ENCODE results near the gene DENND1A. TPM values are rescaled to one million over a fixed set of nuclear protein-coding genes. Genes with fewer than 3 reads are reported as not detected.
A peak's percentile ranks its signal among the peaks of the same experiment; 100 is the strongest.

DENND1A gene
- total RNA-seq, 1 donor from 2014 or later = 48.1 TPM

DNA sequence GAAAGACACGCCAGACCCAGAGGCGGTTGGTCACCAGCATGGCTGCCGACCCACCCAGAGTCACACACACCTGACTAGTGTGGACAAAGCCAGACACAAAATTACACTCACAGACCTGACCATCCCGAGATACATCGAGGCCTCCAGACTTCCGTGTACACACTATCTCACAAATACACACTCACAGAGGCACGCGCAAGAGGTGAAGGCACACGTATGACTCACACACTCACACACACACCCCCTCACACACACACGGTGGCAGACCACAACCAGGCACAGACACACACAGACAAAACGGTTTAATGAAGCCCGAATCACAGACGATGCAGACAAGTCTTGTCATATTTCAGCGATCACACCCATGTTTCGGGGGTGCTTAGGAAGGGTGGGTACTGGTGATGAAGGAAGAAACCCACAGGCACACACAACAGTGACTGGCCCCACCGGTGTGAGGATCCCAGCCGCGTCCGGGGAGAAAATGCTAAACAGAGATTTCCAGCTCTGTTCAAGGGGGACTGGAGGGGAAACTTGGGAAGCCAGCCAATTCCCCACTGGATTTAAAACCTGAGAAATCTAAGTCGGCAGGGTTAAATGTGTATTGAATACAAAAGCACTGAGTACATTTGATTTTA, 522.6 kb downstream of the DENND1A start:
- peaks cover 49% of the 10 kb centered on the region for H4K20me1 ChIP-seq (ENCODE audit: low read depth)
- H3K9me3 ChIP-seq (ENCODE audit: low read depth) = no peaks in the 10 kb centered on the region
- Mint-ChIP-seq H3K4me1 (peaks cover 52% of the 10 kb centered on the region), H3K4me3 (no peak overlapping the region), H3K27ac (peak overlapping the region; percentile 34), H3K36me3 (no peaks in the 10 kb centered on the region), H3K27me3 (ENCODE audit: insufficient read depth, low read depth) (peaks cover under 1% of the 10 kb centered on the region), H3K9me3 (no peaks in the 10 kb centered on the region)
- DNase-seq (ENCODE audit: low spot score) = no peak
- TF ChIP-seq EZH2phosphoT487 (IDR thresholded peaks at IDR 0.05) (no peak), EZH2 (IDR thresholded peaks at IDR 0.05) (no peak)
- TF ChIP-seq, protein P1, sequence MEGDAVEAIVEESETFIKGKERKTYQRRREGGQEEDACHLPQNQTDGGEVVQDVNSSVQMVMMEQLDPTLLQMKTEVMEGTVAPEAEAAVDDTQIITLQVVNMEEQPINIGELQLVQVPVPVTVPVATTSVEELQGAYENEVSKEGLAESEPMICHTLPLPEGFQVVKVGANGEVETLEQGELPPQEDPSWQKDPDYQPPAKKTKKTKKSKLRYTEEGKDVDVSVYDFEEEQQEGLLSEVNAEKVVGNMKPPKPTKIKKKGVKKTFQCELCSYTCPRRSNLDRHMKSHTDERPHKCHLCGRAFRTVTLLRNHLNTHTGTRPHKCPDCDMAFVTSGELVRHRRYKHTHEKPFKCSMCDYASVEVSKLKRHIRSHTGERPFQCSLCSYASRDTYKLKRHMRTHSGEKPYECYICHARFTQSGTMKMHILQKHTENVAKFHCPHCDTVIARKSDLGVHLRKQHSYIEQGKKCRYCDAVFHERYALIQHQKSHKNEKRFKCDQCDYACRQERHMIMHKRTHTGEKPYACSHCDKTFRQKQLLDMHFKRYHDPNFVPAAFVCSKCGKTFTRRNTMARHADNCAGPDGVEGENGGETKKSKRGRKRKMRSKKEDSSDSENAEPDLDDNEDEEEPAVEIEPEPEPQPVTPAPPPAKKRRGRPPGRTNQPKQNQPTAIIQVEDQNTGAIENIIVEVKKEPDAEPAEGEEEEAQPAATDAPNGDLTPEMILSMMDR (IDR thresholded peaks at IDR 0.05) = no peak
- H2AFZ ChIP-seq (replicated peaks) = no peak overlapping the region
- H3K27ac ChIP-seq = no peak overlapping the region
- peaks cover 28% of the 10 kb centered on the region for H3F3A ChIP-seq (ENCODE audit: low read depth)
- no peak overlapping the region for H3K9ac ChIP-seq
- H3K36me3 ChIP-seq = no peaks in the 10 kb centered on the region
- no peak overlapping the region for H3K4me3 ChIP-seq
- no peaks in the 10 kb centered on the region for H3K79me2 ChIP-seq (ENCODE audit: low read depth)
- peak overlapping the region; percentile 48 for H3K4me2 ChIP-seq
- peaks cover 48% of the 10 kb centered on the region for H3K4me1 ChIP-seq
- H3K27me3 ChIP-seq = peaks cover 7% of the 10 kb centered on the region

DNA sequence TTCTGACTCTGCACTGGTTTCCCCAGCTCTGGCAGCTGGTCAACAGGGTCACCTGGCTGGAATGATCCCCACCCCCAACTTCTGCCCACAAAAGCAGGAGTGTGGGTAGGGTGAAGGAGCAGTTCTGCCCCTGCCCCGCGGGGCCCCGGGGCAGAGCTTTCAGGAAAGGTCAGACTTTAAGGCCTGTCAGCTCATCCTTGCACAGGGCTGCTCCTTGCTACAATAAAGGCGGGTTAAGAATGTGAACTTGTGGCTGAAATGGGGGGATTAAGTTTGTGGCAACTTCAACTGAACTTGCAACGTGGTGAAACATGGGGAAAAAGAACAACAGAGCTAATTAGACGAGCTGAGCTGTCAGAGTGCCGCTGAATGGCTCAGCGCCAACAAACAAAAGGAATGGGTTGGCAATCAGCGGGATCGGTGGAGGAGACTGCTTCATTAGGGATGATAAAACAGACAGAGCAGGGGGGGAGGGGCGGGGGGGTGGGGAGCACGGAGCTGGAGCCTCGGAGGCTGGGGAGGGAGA, 523.2 kb downstream of the DENND1A start:
- H3K4me3 ChIP-seq = no peak overlapping the region
- Mint-ChIP-seq H3K4me1 (peaks cover 58% of the 10 kb centered on the region), H3K36me3 (no peaks in the 10 kb centered on the region), H3K4me3 (peak overlapping the region; percentile 33), H3K9me3 (no peaks in the 10 kb centered on the region), H3K27me3 (ENCODE audit: insufficient read depth, low read depth) (no peaks in the 10 kb centered on the region), H3K27ac (peak overlapping the region; percentile 71)
- no peaks in the 10 kb centered on the region for H3K79me2 ChIP-seq (ENCODE audit: low read depth)
- peaks cover 31% of the 10 kb centered on the region for H3F3A ChIP-seq (ENCODE audit: low read depth)
- peak overlapping the region; percentile 48 for H3K4me2 ChIP-seq
- H3K4me1 ChIP-seq = peaks cover 53% of the 10 kb centered on the region
- no peaks in the 10 kb centered on the region for H3K9me3 ChIP-seq (ENCODE audit: low read depth)
- no peak overlapping the region for H3K27ac ChIP-seq
- H3K9ac ChIP-seq = no peak overlapping the region
- no peak overlapping the region for H2AFZ ChIP-seq (replicated peaks)
- H4K20me1 ChIP-seq (ENCODE audit: low read depth) = peaks cover 50% of the 10 kb centered on the region
- H3K36me3 ChIP-seq = no peaks in the 10 kb centered on the region
- peak; percentile 74 for DNase-seq (ENCODE audit: low spot score)
- TF ChIP-seq, protein P1 (IDR thresholded peaks at IDR 0.05) = no peak
- no peak for TF ChIP-seq EZH2 (IDR thresholded peaks at IDR 0.05)
- no peak for TF ChIP-seq EZH2phosphoT487 (IDR thresholded peaks at IDR 0.05)
- H3K27me3 ChIP-seq = peaks cover 7% of the 10 kb centered on the region

DNA sequence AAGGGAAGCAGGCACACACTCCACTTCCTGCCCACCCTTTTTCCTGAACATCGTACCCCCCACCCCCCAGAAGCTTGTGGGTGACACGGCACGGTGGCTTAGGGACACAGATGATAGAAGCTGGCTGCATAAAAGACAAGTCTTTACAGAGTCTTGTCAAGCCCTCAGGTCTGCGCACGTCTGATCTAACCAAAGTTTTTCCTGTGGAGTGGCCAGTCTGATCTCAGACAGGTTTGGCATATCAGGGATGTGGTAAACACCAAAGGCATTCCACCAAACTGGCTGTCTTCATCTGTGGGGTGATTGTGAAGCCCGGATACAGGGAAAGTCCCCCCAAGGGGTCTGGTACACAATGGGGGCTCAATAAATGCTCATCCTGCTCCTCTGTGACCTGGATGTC, 523.9 kb downstream of the DENND1A start:
- no peaks in the 10 kb centered on the region for H3K36me3 Mint-ChIP-seq
- H3K4me3 Mint-ChIP-seq = no peak overlapping the region
- Histone ChIP-seq H3K79me2 (ENCODE audit: low read depth) (no peaks in the 10 kb centered on the region), H3K9ac (no peak overlapping the region), H4K20me1 (ENCODE audit: low read depth) (peaks cover 50% of the 10 kb centered on the region), H3K9me3 (ENCODE audit: low read depth) (no peaks in the 10 kb centered on the region), H3F3A (ENCODE audit: low read depth) (peaks cover 38% of the 10 kb centered on the region), H3K27ac (no peak overlapping the region), H2AFZ (replicated peaks) (no peak overlapping the region), H3K4me3 (no peak overlapping the region), H3K36me3 (no peaks in the 10 kb centered on the region), H3K27me3 (peaks cover 7% of the 10 kb centered on the region), H3K4me2 (peak overlapping the region; percentile 48), H3K4me1 (peaks cover 53% of the 10 kb centered on the region)
- H3K9me3 Mint-ChIP-seq = no peaks in the 10 kb centered on the region
- H3K4me1 Mint-ChIP-seq = peaks cover 56% of the 10 kb centered on the region
- H3K27ac Mint-ChIP-seq = peak overlapping the region; percentile 71
- H3K27me3 Mint-ChIP-seq (ENCODE audit: insufficient read depth, low read depth) = no peaks in the 10 kb centered on the region
- DNase-seq (ENCODE audit: low spot score) = no peak
- TF ChIP-seq EZH2 (IDR thresholded peaks at IDR 0.05) = no peak
- TF ChIP-seq EZH2phosphoT487 (IDR thresholded peaks at IDR 0.05) = no peak
- TF ChIP-seq, protein P1 (IDR thresholded peaks at IDR 0.05) = no peak
